Stimulated activated naive CD8-positive, alpha-beta T cell treated with anti-CD3 and anti-CD28 coated beads, Interleukin-15, Interleukin-2, amounts not matched to agents 100 ng/mL and 50 ng/mL, for 24 hours (primary cell): ENCODE measurements around the gene FRMD8.
"Not testable (repeated sequence)": the region's sequence is repeated elsewhere in the genome, so short reads cannot be mapped to it uniquely, and the experiment has no call there.

ENCODE experiments used
- H3K27ac Mint-ChIP-seq: one replicate; pipeline ENCODE4 v1.8.0; 2021; ENCODE audit warnings: mild to moderate bottlenecking, mixed read lengths
- H3K27me3 Mint-ChIP-seq: one replicate; pipeline ENCODE4 v1.8.0; 2021; ENCODE audit warnings: mixed read lengths
- H3K36me3 Mint-ChIP-seq: one replicate; pipeline ENCODE4 v1.8.0; 2021; ENCODE audit warnings: low read depth, mixed read lengths
- H3K4me1 Mint-ChIP-seq: one replicate; pipeline ENCODE4 v1.8.0; 2021; ENCODE audit warnings: low read depth, mixed read lengths
- H3K4me3 Mint-ChIP-seq: one replicate; pipeline ENCODE4 v1.8.0; 2021; ENCODE audit warnings: mild to moderate bottlenecking, mixed read lengths
- H3K9me3 Mint-ChIP-seq: one replicate; pipeline ENCODE4 v1.8.0; 2021; ENCODE audit warnings: mixed read lengths

The FRMD8 gene

DNA sequence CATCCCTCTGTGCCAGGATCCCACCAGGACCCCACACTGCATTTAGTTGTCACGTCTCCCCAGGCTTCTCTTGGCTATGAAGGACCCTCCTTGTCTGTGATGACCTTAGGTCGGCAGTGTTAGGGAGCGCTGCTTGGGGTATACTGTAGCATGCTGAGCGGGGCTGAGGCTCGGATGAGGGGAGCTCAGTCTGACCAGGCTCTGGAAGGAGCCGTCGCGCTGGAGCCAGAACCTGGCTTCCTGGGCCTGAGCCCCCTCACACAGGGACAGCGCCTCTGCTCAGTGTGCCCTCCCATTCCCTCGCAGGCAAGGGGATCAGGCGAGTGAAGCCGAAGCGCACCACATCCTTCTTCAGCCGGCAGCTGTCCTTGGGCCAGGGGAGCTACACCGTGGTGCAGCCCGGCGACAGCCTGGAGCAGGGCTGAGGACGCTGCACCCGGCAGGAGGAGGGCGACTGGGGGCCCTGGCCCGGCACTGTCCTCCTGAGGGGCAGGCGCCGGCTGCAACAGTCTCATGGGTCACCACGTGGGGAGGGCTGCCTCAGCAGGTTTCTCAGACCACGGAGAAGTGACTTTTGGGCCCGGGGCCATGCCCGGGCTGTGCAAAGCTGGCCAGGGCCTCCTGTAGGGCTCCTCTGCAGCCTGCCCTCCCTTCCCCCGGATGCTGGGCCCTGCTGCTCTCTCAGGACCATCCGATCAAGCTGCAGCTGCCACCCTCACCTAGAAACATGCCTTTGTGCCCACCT lies 24.7 kb downstream of the FRMD8 start:
- Mint-ChIP-seq H3K27me3 (no peaks in the 10 kb centered on the region), H3K4me3 (no peak overlapping the region), H3K9me3 (no peaks in the 10 kb centered on the region), H3K36me3 (peaks cover 17% of the 10 kb centered on the region), H3K4me1 (peaks cover 14% of the 10 kb centered on the region), H3K27ac (no peak overlapping the region)

DNA sequence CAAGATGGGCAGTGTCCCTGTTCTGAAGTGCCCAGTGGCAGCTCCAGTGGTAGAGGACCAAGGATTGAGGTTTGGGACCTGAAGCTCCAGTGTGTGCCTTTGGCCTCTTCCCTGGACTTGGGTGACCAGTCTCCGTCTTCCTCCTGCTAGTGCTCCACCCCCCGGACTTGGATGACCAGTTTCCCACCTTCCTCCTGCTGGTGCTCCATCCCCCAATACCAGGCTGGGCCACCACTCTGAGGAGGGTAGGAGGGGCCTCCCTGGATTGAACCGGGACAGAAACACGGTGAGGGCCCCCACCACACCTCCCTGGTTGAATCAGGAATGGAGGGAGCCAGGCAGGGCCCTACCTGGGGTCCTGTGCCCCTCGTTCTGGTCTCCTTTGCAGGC lies 25.2 kb downstream of the FRMD8 start:
- Mint-ChIP-seq H3K9me3 (no peaks in the 10 kb centered on the region), H3K27ac (no peak overlapping the region), H3K4me3 (no peak overlapping the region), H3K27me3 (no peaks in the 10 kb centered on the region), H3K4me1 (peaks cover 19% of the 10 kb centered on the region), H3K36me3 (peaks cover 17% of the 10 kb centered on the region)

DNA sequence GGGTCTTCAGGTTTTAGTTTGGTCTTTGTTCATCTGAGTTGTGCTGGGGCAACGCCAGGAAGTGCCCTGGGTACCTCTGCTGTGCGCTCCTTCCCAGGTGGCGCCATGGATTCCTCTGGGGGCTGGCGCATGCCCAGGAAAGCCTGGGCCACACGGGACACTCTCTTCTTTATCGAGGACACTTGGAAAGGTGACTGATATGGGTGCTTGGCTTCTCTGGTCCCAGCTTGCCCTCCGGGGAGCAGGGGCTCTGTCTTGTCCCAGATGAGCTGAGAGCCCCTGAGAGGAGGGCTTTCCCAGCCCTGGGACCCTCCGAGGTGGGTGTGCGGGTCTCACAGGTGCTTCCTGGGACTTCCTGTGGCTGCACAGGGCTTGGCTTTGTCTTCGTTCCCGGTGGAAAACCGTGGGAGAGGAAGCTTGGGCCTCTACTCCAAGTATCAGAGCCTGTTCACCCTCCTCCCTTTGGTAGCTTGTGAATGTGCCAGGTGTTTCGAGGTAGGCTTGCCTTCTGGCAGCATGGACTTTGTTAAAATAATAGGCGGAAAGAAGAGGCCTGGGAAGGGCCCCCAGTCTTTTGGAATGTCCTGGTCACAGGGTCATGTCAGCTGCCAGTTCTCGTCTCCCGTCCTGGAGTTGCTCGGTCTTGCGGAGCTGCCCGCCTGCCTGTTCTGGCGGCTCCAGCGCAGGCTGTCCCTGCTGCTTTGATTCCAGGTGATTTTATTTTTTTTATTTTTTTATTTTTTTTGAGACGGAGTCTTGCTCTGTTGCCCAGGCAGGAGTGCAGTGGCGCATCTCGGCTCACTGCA lies 26.0 kb downstream of the FRMD8 start:
- H3K36me3 Mint-ChIP-seq, result peaks cover 17% of the 10 kb centered on the region
- no peaks in the 10 kb centered on the region for H3K27me3 Mint-ChIP-seq
- H3K4me3 Mint-ChIP-seq, result no peak overlapping the region
- H3K9me3 Mint-ChIP-seq, result no peaks in the 10 kb centered on the region
- H3K4me1 Mint-ChIP-seq, result peaks cover 27% of the 10 kb centered on the region
- H3K27ac Mint-ChIP-seq, result no peak overlapping the region

DNA sequence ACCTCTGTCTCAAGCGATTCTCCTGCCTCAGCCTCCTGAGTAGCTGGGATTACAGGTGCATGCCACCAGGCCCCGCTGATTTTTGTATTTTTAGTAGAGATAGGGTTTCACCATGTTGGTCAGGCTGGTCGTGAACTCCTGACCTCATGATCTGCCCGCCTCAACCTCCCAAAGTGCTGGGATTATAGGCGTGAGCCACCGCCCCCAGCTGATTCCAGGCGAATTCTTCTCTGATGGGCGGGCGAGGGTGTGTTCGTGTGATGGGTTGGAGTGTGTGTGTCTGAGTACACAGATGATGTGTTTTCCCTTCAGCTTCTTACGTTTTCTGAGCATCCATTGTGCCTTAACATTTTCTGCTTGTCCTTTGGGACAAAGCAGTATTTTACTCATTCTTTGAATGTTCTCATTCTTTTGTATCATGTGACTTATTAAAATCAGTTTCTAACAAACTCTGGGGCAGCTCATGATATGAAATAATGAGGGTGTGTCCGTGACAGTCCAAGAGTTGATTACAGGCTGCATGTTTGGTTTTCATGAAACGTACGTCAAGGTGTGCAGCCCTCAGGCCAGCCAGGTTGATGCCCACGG lies 26.7 kb downstream of the FRMD8 start:
- not testable (repeated sequence) for H3K27ac Mint-ChIP-seq, H3K4me3 Mint-ChIP-seq, H3K27me3 Mint-ChIP-seq, H3K9me3 Mint-ChIP-seq
- H3K36me3 Mint-ChIP-seq, result peaks cover 17% of the 10 kb centered on the region
- peaks cover 34% of the 10 kb centered on the region for H3K4me1 Mint-ChIP-seq

DNA sequence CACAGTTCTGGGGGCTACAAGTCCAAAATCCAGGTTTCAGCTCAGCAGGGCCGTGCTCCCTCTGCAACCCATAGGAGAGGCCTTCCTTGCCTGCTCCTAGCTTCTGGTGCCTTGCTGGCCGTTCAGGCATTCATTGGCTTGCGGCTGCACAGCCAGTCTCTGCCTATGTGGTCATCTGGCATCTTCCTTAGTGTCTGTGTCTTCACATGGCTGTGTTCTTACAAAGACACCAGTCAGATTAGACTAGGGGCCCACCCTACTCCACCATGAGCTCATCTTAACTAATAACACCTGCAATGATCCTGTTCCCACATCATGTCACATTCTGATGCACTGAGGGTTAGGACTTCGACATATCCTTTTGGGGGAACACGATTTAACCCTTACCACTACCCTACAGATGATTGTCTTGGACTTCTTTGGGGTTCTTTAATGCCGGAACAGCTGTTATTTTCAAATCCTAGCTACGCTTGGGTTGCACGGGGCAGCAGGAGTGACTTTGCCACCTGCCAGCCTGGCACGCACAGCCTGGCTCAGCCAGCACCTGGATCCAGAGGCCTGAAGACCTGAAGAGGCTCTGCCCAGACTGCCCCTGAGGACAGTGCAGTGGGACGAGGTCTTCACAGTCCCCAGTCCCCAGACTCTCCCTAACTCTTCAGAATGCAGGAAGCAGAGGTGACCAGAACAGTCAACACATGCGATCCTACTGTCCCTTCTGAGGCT lies 28.5 kb downstream of the FRMD8 start:
- H3K27ac Mint-ChIP-seq, result no peak overlapping the region
- peaks cover 43% of the 10 kb centered on the region for H3K4me1 Mint-ChIP-seq
- no peak overlapping the region for H3K4me3 Mint-ChIP-seq
- no peaks in the 10 kb centered on the region for H3K9me3 Mint-ChIP-seq
- H3K36me3 Mint-ChIP-seq, result peaks cover 5% of the 10 kb centered on the region
- H3K27me3 Mint-ChIP-seq, result no peaks in the 10 kb centered on the region

DNA sequence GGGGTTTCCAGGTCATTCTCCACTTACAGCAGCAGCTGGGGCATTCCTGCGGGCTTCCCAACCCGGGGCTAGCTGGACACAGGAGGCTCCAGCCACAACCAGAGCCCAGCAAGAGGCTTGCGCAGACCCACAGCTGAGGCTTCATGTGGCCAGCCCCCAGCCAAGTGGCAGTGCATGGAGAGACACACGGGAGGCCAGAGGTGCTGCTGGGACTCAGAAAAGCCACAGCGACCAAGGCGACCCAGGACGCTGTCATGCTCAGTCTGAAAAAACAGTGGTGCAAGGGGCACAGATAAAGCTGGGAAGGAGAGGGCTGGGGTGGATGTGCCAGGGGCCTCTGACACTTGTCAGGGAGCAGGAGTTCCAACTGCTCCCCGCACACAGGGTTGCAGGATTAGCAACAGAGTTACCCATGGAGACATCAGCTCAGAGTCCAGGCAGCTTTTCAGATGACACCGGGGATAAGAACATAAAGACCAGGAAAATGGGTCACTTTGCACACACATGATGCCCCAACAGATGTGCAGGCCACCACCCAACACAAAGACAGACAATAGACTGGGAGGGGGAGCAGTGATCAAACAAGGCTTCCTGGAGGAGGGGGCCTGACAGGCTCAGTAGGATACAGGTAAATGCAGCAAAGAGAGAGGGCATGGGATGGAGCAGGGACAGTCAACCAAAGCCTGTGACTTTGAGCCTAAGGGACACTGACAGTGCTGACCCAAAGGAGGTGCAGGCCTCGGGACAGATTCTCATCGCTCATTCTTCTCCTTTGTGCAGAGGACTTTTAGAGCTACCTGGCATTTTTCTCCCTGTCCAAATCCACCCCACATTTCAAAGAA lies 29.3 kb downstream of the FRMD8 start:
- no peaks in the 10 kb centered on the region for H3K27me3 Mint-ChIP-seq

DNA sequence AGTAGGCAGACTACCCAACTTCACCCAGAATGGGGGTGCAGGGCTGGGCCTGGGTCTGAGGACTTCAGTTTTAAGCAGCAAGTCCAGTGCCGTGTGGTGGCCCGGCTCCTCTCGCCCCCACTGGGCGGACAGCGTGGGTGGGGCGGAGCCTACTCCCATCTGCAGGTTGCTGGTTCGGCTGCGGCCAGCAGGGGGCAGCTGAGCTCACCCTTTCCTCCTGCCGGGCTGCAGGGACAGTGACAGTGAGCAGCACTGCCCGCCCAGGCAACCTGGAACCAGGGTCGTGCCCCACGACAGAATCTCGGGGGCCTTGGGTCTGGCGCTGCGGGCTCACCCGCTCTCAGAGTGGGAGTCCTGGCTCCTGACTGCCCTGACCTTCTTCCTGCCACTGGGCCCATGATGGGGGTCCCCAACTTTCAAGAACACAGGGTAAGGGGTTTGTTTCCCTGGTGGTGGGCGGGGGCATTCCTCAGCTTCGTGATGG lies 29.9 kb downstream of the FRMD8 start:
- peaks cover 53% of the 10 kb centered on the region for H3K4me1 Mint-ChIP-seq
- H3K36me3 Mint-ChIP-seq, result no peaks in the 10 kb centered on the region
- no peaks in the 10 kb centered on the region for H3K9me3 Mint-ChIP-seq
- H3K27me3 Mint-ChIP-seq, result no peaks in the 10 kb centered on the region
- peak overlapping the region; percentile 100 for H3K27ac Mint-ChIP-seq
- H3K4me3 Mint-ChIP-seq, result peak overlapping the region; percentile 99

More for the DNA sequence above, 29.3 kb downstream of the FRMD8 start:
- H3K9me3 Mint-ChIP-seq, result no peaks in the 10 kb centered on the region
- H3K4me1 Mint-ChIP-seq, result peaks cover 50% of the 10 kb centered on the region
- H3K27ac Mint-ChIP-seq, result peak overlapping the region; percentile 58
- peaks cover 4% of the 10 kb centered on the region for H3K36me3 Mint-ChIP-seq
- peak overlapping the region; percentile 99 for H3K4me3 Mint-ChIP-seq

DNA sequence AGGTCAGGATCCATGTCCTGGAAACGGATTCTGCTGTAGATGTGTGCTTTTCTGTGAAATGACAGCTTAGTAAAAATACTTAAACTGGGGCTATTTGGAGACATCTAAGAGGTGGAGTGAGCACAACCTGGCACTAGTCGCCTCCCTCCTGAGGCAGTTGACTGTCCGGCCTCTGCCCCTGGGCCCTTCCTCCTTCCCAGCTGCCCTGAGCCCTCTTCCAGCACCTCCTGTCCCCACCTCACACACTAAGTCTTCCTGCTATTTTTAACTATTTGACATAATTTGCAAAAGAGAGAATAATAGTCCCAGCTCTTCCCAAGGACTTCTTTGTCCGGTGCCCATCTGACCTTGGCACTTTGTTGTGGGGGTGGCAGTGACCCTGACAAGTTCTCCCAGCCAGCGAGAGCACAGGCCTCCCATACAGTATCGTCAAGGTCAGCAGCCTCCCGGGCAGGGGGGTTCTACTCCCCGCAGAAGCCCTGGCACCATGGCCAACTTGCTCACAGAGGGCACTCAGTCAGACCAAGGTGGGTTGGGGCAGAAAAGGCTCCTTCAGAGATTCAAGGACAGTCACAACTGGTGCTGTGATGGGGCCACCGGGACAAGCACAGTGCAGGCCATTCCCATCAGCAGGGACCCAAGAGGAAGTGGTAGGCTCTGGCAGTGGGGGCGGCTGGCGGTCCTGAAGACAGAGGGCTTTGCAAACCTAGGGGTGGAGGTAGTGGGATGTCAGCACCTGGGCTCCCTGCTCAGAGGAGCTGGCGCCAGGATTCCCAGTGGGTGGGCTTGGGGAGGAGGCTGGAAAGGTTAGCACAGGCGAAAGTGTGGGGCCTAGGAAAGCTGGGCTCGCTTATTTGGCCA lies 30.6 kb downstream of the FRMD8 start:
- Mint-ChIP-seq H3K27me3 (no peaks in the 10 kb centered on the region), H3K4me3 (peak overlapping the region; percentile 99), H3K27ac (peak overlapping the region; percentile 100), H3K4me1 (peaks cover 53% of the 10 kb centered on the region), H3K9me3 (no peaks in the 10 kb centered on the region), H3K36me3 (no peaks in the 10 kb centered on the region)

DNA sequence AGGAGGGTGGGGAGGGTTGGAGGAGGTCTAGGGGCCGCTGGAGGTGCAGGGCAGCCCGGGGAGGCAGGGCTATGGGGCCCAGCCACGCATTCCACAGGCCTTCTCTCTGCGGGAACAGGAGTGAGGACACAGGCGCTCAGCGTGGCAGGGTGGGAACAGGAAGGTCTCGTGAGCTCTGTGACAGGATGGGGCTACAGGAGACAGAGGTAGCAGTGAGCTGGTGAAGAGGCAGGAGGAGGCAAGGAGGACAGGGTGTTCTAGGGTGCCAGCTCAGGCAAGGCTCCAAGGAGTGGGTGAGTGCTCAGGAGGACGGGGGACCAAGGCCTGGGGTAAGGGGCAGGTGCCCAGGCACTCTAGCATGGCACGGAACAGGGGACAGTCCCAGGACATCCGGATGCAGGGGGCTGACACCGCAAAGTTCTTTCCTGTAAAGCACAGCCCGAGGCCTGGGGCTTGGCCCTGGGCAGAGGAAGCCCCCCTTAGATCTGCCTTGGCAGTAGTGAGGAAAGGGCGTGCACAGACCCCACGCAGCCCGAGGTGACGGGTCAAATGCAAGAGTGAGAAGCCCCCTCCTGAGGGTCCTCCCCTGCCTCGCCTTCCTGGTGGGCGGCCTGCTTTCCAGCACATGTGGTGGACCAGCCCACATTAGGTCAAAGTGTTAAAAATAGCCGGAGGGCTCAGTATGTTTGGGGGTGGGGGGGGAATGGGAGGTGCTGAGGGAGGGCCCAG lies 31.4 kb downstream of the FRMD8 start:
- Mint-ChIP-seq H3K4me1 (peaks cover 58% of the 10 kb centered on the region), H3K27me3 (no peaks in the 10 kb centered on the region)

DNA sequence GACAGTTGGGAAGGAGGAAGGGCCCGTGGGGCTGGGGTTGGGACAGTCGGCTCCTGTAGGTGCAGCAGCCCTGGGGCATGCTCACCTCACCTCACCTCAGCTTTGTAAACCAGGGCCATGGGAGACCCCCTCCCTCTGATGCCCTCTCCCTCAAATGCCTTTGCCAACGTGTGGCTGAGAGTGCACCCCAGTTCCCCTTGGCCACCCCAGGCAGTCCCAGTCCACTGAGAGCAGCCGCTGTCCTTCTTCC lies 31.9 kb downstream of the FRMD8 start:
- Mint-ChIP-seq H3K36me3 (peaks cover 10% of the 10 kb centered on the region), H3K27ac (peak overlapping the region; percentile 100), H3K4me3 (peak overlapping the region; percentile 99), H3K4me1 (peaks cover 59% of the 10 kb centered on the region), H3K27me3 (no peaks in the 10 kb centered on the region), H3K9me3 (no peaks in the 10 kb centered on the region)

More for the DNA sequence above, 31.4 kb downstream of the FRMD8 start:
- peak overlapping the region; percentile 99 for H3K4me3 Mint-ChIP-seq
- peaks cover 5% of the 10 kb centered on the region for H3K36me3 Mint-ChIP-seq
- H3K27ac Mint-ChIP-seq, result peak overlapping the region; percentile 100
- no peaks in the 10 kb centered on the region for H3K9me3 Mint-ChIP-seq

DNA sequence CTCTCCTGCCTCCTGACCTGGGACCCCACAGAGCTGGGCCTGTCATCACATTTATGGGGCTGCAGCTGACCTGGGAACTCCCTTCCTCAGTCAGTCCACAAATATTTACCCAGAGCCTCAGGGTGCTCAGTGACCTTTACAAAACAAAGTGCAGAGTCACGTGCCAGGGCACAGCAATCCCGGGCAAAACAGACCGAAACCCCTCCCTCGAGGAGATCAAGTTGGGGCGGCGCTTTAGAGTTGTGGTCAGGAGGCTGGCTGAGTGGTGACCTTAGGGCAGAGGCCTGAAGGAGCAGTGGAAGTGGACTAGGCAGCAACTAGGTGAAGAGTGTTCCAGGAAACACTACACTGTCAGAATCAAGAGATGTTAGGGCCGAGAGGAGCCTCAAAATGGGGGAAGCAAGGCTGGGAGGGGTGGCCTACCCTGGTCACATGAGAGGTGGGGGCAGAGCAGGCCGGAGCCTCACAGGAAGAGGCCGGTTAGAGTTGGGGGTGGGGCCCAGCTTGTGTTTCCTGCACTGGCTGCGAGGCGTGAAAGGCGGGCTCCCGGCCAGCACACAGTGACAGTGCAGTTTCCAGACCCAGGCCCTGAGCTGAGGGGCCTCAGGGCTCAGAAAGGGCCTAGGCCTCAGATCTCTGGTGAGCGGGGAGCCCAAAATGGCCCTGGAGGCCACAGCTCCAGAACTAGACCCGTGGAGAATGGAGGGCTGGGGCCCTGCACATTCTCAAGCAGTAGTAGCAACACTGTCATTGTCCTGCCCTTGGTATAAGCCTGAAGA lies 32.4 kb downstream of the FRMD8 start:
- peak overlapping the region; percentile 99 for H3K4me3 Mint-ChIP-seq
- no peaks in the 10 kb centered on the region for H3K27me3 Mint-ChIP-seq
- H3K36me3 Mint-ChIP-seq, result peaks cover 15% of the 10 kb centered on the region
- peaks cover 64% of the 10 kb centered on the region for H3K4me1 Mint-ChIP-seq
- no peaks in the 10 kb centered on the region for H3K9me3 Mint-ChIP-seq
- H3K27ac Mint-ChIP-seq, result peak overlapping the region; percentile 100

DNA sequence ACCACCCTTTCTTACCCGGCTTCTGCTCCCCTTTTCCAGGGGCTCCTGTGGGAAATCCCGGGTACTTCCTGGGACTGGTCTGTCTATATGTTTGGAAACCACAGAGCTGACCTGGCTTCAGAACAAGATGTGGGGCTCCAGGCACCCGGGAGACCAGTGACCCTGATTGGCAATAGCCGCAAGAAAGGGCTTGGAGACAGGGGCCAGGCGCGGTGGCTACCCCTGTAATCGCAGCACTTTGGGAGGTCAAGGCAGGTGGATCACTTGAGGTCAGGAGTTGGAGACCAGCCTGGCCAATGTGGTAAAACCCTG lies 33.0 kb downstream of the FRMD8 start:
- Mint-ChIP-seq H3K4me1 (peaks cover 68% of the 10 kb centered on the region), H3K27ac (peak overlapping the region; percentile 100), H3K27me3 (no peaks in the 10 kb centered on the region), H3K4me3 (peak overlapping the region; percentile 99), H3K36me3 (peaks cover 21% of the 10 kb centered on the region), H3K9me3 (no peaks in the 10 kb centered on the region)
